HG03039 (cell line): ENCODE results near the gene DAPK1.

Experiments used
- ATAC-seq: cut with Tn5 transposase; IDR thresholded peaks from one replicate; pipeline ENCODE4 v1.9.1; 2021; ENCODE audit warnings: mild to moderate bottlenecking, moderate library complexity; ENCODE audit not compliant: unreplicated experiment

Gene DAPK1

GRCh38 chr9:87516222-87516925 lies 18.7 kb downstream of the DAPK1 start:
- no peak for ATAC-seq

GRCh38 chr9:87516926-87517290 lies 19.2 kb downstream of the DAPK1 start:
- no peak for ATAC-seq

GRCh38 chr9:87517732-87518131 lies 20.1 kb downstream of the DAPK1 start:
- no peak for ATAC-seq

- no peak for ATAC-seq
Measured at GRCh38 chr9:87518702-87519335, 21.2 kb downstream of the DAPK1 start.

- ATAC-seq: no peak
Measured at GRCh38 chr9:87519461-87519860, 21.8 kb downstream of the DAPK1 start.

- no peak for ATAC-seq
Measured at GRCh38 chr9:87520172-87520683, 22.6 kb downstream of the DAPK1 start.

GRCh38 chr9:87521834-87522233 lies 24.2 kb downstream of the DAPK1 start:
- no peak for ATAC-seq

- ATAC-seq: no peak
Measured at GRCh38 chr9:87524061-87524460, 26.4 kb downstream of the DAPK1 start.

GRCh38 chr9:87525546-87526303 lies 28.1 kb downstream of the DAPK1 start:
- no peak for ATAC-seq

- ATAC-seq: no peak
Measured at GRCh38 chr9:87527211-87527916, 29.7 kb downstream of the DAPK1 start.

- no peak for ATAC-seq
Measured at GRCh38 chr9:87528969-87529368, 31.3 kb downstream of the DAPK1 start.

- no peak for ATAC-seq
Measured at GRCh38 chr9:87529671-87530070, 32.0 kb downstream of the DAPK1 start.

- ATAC-seq: no peak
Measured at GRCh38 chr9:87530716-87531115, 33.0 kb downstream of the DAPK1 start.

- no peak for ATAC-seq
Measured at GRCh38 chr9:87531370-87532295, 34.0 kb downstream of the DAPK1 start.

- no peak for ATAC-seq
Measured at GRCh38 chr9:87533271-87533670, 35.6 kb downstream of the DAPK1 start.

GRCh38 chr9:87534036-87534435 lies 36.4 kb downstream of the DAPK1 start:
- ATAC-seq: no peak

GRCh38 chr9:87534957-87535356 lies 37.3 kb downstream of the DAPK1 start:
- no peak for ATAC-seq

- ATAC-seq: peak; percentile 73
Measured at GRCh38 chr9:87535817-87536539, 38.3 kb downstream of the DAPK1 start.

- ATAC-seq: no peak
Measured at GRCh38 chr9:87537625-87538024, 40.0 kb downstream of the DAPK1 start.
